Measurements from ENCODE around the gene FOXD1.

Gene FOXD1

GRCh38 chr5:73444499-73445438 lies 3.8 kb downstream of the FOXD1 start:
- H3K4me3 ChIP-seq (ENCODE audit: low read depth, low read length) = no peak overlapping the region
- no peak for TF ChIP-seq CTCF (IDR thresholded peaks at IDR 0.05; ENCODE audit: low read depth, low read length)
- TF ChIP-seq MYC (IDR thresholded peaks at IDR 0.05; ENCODE audit: low read depth, low read length) = no peak
- TF ChIP-seq POLR2A (IDR thresholded peaks at IDR 0.05; ENCODE audit: extremely low read depth, insufficient read length) = no peak
- TF ChIP-seq MAX (IDR thresholded peaks at IDR 0.05; ENCODE audit: low read depth, low read length) = no peak
- no peak for DNase-seq (ENCODE audit: low read depth)

- TF ChIP-seq MAX (IDR thresholded peaks at IDR 0.05; ENCODE audit: low read depth, low read length) (no peak), CTCF (IDR thresholded peaks at IDR 0.05; ENCODE audit: low read depth, low read length) (no peak), MYC (IDR thresholded peaks at IDR 0.05; ENCODE audit: low read depth, low read length) (no peak), POLR2A (IDR thresholded peaks at IDR 0.05; ENCODE audit: extremely low read depth, insufficient read length) (no peak)
- no peak overlapping the region for H3K4me3 ChIP-seq (ENCODE audit: low read depth, low read length)
- no peak for DNase-seq (ENCODE audit: low read depth)
Observed at GRCh38 chr5:73443829-73444498, 4.6 kb downstream of the FOXD1 start.

GRCh38 chr5:73442996-73443627 lies 5.5 kb downstream of the FOXD1 start:
- no peak for TF ChIP-seq POLR2A (IDR thresholded peaks at IDR 0.05; ENCODE audit: extremely low read depth, insufficient read length)
- TF ChIP-seq MYC (IDR thresholded peaks at IDR 0.05; ENCODE audit: low read depth, low read length) = no peak
- TF ChIP-seq MAX (IDR thresholded peaks at IDR 0.05; ENCODE audit: low read depth, low read length) = no peak
- no peak for TF ChIP-seq CTCF (IDR thresholded peaks at IDR 0.05; ENCODE audit: low read depth, low read length)
- no peak overlapping the region for H3K4me3 ChIP-seq (ENCODE audit: low read depth, low read length)
- no peak for DNase-seq (ENCODE audit: low read depth)

- TF ChIP-seq MAX (IDR thresholded peaks at IDR 0.05; ENCODE audit: low read depth, low read length) (no peak), MYC (IDR thresholded peaks at IDR 0.05; ENCODE audit: low read depth, low read length) (no peak), POLR2A (IDR thresholded peaks at IDR 0.05; ENCODE audit: extremely low read depth, insufficient read length) (no peak), CTCF (IDR thresholded peaks at IDR 0.05; ENCODE audit: low read depth, low read length) (no peak)
- no peak overlapping the region for H3K4me3 ChIP-seq (ENCODE audit: low read depth, low read length)
- DNase-seq (ENCODE audit: low read depth) = no peak
Observed at GRCh38 chr5:73442231-73442811, 6.3 kb downstream of the FOXD1 start.

GRCh38 chr5:73441378-73441777 lies 7.2 kb downstream of the FOXD1 start:
- DNase-seq (ENCODE audit: low read depth) = no peak
- TF ChIP-seq CTCF (IDR thresholded peaks at IDR 0.05; ENCODE audit: low read depth, low read length) (no peak), MAX (IDR thresholded peaks at IDR 0.05; ENCODE audit: low read depth, low read length) (no peak), POLR2A (IDR thresholded peaks at IDR 0.05; ENCODE audit: extremely low read depth, insufficient read length) (no peak), MYC (IDR thresholded peaks at IDR 0.05; ENCODE audit: low read depth, low read length) (no peak)
- H3K4me3 ChIP-seq (ENCODE audit: low read depth, low read length) = no peak overlapping the region

Measured in NB4 (cell line).